Measurements from ENCODE around the gene LRRC3. TPM values are rescaled to one million over a fixed set of nuclear protein-coding genes. Genes with fewer than 3 reads are reported as not detected.
A peak's percentile ranks its signal among the peaks of the same experiment; 100 is the strongest.

The LRRC3 gene
- polyA plus RNA-seq, 1 experiment: 0.59 TPM

GRCh38 chr21:44487831-44488230, 32.5 kb downstream of the LRRC3 start:
- no peaks in the 10 kb centered on the region for H3K27me3 ChIP-seq (ENCODE audit: control insufficient read depth, insufficient read depth, low read length)
- no peaks in the 10 kb centered on the region for H3K36me3 ChIP-seq (ENCODE audit: control insufficient read depth, insufficient read depth, low read length)
- H3K4me3 ChIP-seq (ENCODE audit: low read depth, low read length): no peak overlapping the region
- TF ChIP-seq CTCF (IDR thresholded peaks at IDR 0.05; ENCODE audit: insufficient read depth, low read depth, low read length): peak; percentile 61
- no peak for DNase-seq (ENCODE audit: low read depth)
- POLR2A ChIA-PET: no interaction called here
- CTCF ChIA-PET: interaction anchor here (0.9 to 1.2 kb wide), 3 partner anchors 9 to 37 kb away, joined by 3 to 4 read pairs (median 3); no protein-coding TSS in a partner anchor

GRCh38 chr21:44489962-44490361, 34.7 kb downstream of the LRRC3 start:
- no peaks in the 10 kb centered on the region for H3K36me3 ChIP-seq (ENCODE audit: control insufficient read depth, insufficient read depth, low read length)
- POLR2A ChIA-PET: no interaction called here
- no peak for TF ChIP-seq CTCF (IDR thresholded peaks at IDR 0.05; ENCODE audit: insufficient read depth, low read depth, low read length)
- H3K4me3 ChIP-seq (ENCODE audit: low read depth, low read length): no peak overlapping the region
- DNase-seq (ENCODE audit: low read depth): no peak
- no peaks in the 10 kb centered on the region for H3K27me3 ChIP-seq (ENCODE audit: control insufficient read depth, insufficient read depth, low read length)
- CTCF ChIA-PET: interaction anchor here (0.6 to 1.6 kb wide), 6 partner anchors 9 to 303 kb away, joined by 3 to 5 read pairs (median 4); no protein-coding TSS in a partner anchor

- POLR2A ChIA-PET: no interaction called here
- TF ChIP-seq CTCF (IDR thresholded peaks at IDR 0.05; ENCODE audit: insufficient read depth, low read depth, low read length): no peak
- CTCF ChIA-PET: interaction anchor here (0.8 to 1.6 kb wide), 4 partner anchors 9 to 303 kb away, joined by 4 to 5 read pairs (median 4); no protein-coding TSS in a partner anchor
Observed at GRCh38 chr21:44490405-44490804, 35.1 kb downstream of the LRRC3 start.

GRCh38 chr21:44490816-44491215, 35.5 kb downstream of the LRRC3 start:
- H3K27me3 ChIP-seq (ENCODE audit: control insufficient read depth, insufficient read depth, low read length): no peaks in the 10 kb centered on the region; the same call in 1 of the 2 replicates
- ChIA-PET POLR2A (no interaction called here), CTCF (interaction anchor here (0.6 to 1.6 kb wide), 4 partner anchors 11 to 303 kb away, joined by 3 to 5 read pairs (median 4); no protein-coding TSS in a partner anchor)
- no peaks in the 10 kb centered on the region for H3K36me3 ChIP-seq (ENCODE audit: control insufficient read depth, insufficient read depth, low read length)
- DNase-seq (ENCODE audit: low read depth): no peak
- no peak overlapping the region for H3K4me3 ChIP-seq (ENCODE audit: low read depth, low read length)
- TF ChIP-seq CTCF (IDR thresholded peaks at IDR 0.05; ENCODE audit: insufficient read depth, low read depth, low read length): no peak

More at GRCh38 chr21:44490405-44490804, 35.1 kb downstream of the LRRC3 start:
- DNase-seq (ENCODE audit: low read depth): no peak
- H3K27me3 ChIP-seq (ENCODE audit: control insufficient read depth, insufficient read depth, low read length): no peaks in the 10 kb centered on the region
- no peaks in the 10 kb centered on the region for H3K36me3 ChIP-seq (ENCODE audit: control insufficient read depth, insufficient read depth, low read length)
- no peak overlapping the region for H3K4me3 ChIP-seq (ENCODE audit: low read depth, low read length)

GRCh38 chr21:44492567-44493385, 37.5 kb downstream of the LRRC3 start:
- no peak overlapping the region for H3K4me3 ChIP-seq (ENCODE audit: low read depth, low read length)
- no peak for TF ChIP-seq CTCF (IDR thresholded peaks at IDR 0.05; ENCODE audit: insufficient read depth, low read depth, low read length)
- no peaks in the 10 kb centered on the region; the same call in 1 of the 2 replicates for H3K27me3 ChIP-seq (ENCODE audit: control insufficient read depth, insufficient read depth, low read length)
- DNase-seq (ENCODE audit: low read depth): no peak
- ChIA-PET CTCF (no interaction called here), POLR2A (no interaction called here)
- H3K36me3 ChIP-seq (ENCODE audit: control insufficient read depth, insufficient read depth, low read length): no peaks in the 10 kb centered on the region
